CD4-positive, alpha-beta T cell treated with Interleukin-6 at 100 ng/mL for 8 hours (primary cell): ENCODE measurements around the gene SLC16A13.
"Not testable (repeated sequence)": the region's sequence is repeated elsewhere in the genome, so short reads cannot be mapped to it uniquely, and the experiment has no call there.

Experiments used
- DNase-seq: peaks from one replicate; pipeline ENCODE4 v3.0.0-alpha.2; 2020; ENCODE audit warnings: mixed read lengths, low spot score

Gene SLC16A13

GRCh38 chr17:7035591-7036368 is at the start of gene SLC16A13:
Gene SLC16A13 (plus strand): TSS chr17:7036015. CDS start chr17:7036383, 368 bp downstream.
- peak; percentile 99 for DNase-seq

- DNase-seq = no peak
Measured at GRCh38 chr17:6986676-6987075, 49.1 kb upstream of the SLC16A13 start.

- no peak for DNase-seq
Measured at GRCh38 chr17:6989779-6990178, 46.0 kb upstream of the SLC16A13 start.

- not testable (repeated sequence) for DNase-seq
Measured at GRCh38 chr17:6993613-6994056, 42.2 kb upstream of the SLC16A13 start.

GRCh38 chr17:6994118-6994598 is 41.7 kb upstream of the SLC16A13 start:
- DNase-seq = no peak

GRCh38 chr17:6994666-6995256 is 41.1 kb upstream of the SLC16A13 start:
- no peak for DNase-seq

- DNase-seq = no peak
Measured at GRCh38 chr17:6995500-6996255, 40.1 kb upstream of the SLC16A13 start, which contains the start of gene ALOX12. Gene ALOX12 (plus strand): TSS chr17:6996049. CDS start chr17:6996118, 69 bp downstream.

- no peak for DNase-seq
Measured at GRCh38 chr17:6996256-6997011, 39.4 kb upstream of the SLC16A13 start.

- no peak for DNase-seq
Measured at GRCh38 chr17:6997171-6997570, 38.6 kb upstream of the SLC16A13 start.

GRCh38 chr17:6998855-6999508 is 36.8 kb upstream of the SLC16A13 start:
- no peak for DNase-seq

GRCh38 chr17:7001318-7001961 is 34.4 kb upstream of the SLC16A13 start:
- peak; percentile 26 for DNase-seq

GRCh38 chr17:7002288-7003047 is 33.3 kb upstream of the SLC16A13 start:
- DNase-seq = no peak

- DNase-seq = no peak
Measured at GRCh38 chr17:7003745-7004144, 32.1 kb upstream of the SLC16A13 start.

- peak; percentile 73 for DNase-seq
Measured at GRCh38 chr17:7004398-7005253, 31.2 kb upstream of the SLC16A13 start.

- no peak for DNase-seq
Measured at GRCh38 chr17:7005716-7006115, 30.1 kb upstream of the SLC16A13 start.

GRCh38 chr17:7007143-7007542 is 28.7 kb upstream of the SLC16A13 start:
- DNase-seq = no peak

- no peak for DNase-seq
Measured at GRCh38 chr17:7010523-7010922, 25.3 kb upstream of the SLC16A13 start.

GRCh38 chr17:7011415-7011814 is 24.4 kb upstream of the SLC16A13 start:
- DNase-seq = no peak

- DNase-seq = no peak
Measured at GRCh38 chr17:7011942-7012254, 23.9 kb upstream of the SLC16A13 start.
